NOMO-1 treated with dmso at 0.1 percent for 144 hours (cell line): ENCODE results near the gene DLEC1.
"Not testable (repeated sequence)": the region's sequence is repeated elsewhere in the genome, so short reads cannot be mapped to it uniquely, and the experiment has no call there.

Experiments used
- DNase-seq: peaks from one replicate; lab custom pipeline; 2025; ENCODE audit not compliant: unreplicated experiment; lab: John Stamatoyannopoulos, UW

The DLEC1 gene

DNA sequence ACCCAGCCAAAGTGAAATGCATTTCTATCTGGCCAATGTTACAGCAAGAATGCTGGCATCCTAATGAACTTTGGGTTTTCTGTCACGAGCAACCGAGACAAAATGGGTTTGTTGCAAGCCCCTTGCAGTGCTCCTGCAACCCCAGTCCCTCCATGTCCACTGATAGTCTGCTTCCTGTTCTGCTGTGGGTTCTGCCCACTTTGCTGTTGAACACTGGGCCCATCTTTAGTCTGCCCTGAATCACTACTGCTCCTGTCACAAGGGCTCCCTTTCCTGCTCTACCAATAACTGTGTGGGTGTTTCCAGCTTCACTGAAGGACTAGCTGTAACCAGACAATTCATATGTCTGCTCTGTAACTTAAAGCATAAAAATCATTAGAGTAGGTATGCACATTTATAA, 113.6 kb downstream of the DLEC1 start:
- DNase-seq, result no peak

DNA sequence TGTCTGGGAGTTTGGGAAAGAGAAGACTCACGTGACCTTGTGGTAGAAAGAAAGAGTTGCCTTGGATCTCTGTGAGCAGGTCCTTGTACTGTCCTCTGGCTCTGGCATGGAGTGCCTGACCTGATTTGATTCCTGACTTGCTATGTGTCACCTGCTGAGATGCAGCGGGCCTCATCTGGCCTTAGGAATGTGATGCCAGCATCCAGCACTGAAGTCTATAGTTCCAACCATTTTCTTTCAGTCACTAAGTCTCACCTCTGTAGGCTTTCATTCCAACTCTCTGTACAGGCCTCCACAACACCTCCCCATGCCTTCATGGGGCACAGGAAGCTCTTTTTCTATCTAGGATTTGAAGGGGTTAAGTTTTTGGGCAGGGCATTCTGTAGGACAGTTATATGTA, 114.2 kb downstream of the DLEC1 start:
- DNase-seq, result no peak

DNA sequence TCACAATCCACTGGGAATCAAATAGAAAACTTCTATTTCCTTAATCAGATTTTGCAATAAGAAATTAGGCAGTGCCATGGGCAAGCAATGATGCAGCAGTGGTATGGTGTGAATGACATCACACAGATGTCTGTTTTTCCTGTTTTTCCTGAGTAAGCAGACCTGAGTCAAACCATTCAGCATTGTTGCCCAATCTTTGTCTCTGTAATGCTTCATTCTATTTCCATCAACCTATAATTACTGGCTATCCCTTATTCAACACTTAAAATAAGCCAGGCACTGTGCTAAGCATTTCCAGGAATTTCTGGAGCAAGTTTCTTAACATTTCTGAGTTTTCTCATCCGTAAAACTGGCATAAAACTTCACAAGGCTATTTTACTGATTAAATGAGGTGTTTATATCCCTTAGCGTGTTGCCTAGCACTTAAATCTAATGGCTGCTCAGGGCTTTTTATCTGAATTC, 115.1 kb downstream of the DLEC1 start:
- peak; percentile 4 for DNase-seq

DNA sequence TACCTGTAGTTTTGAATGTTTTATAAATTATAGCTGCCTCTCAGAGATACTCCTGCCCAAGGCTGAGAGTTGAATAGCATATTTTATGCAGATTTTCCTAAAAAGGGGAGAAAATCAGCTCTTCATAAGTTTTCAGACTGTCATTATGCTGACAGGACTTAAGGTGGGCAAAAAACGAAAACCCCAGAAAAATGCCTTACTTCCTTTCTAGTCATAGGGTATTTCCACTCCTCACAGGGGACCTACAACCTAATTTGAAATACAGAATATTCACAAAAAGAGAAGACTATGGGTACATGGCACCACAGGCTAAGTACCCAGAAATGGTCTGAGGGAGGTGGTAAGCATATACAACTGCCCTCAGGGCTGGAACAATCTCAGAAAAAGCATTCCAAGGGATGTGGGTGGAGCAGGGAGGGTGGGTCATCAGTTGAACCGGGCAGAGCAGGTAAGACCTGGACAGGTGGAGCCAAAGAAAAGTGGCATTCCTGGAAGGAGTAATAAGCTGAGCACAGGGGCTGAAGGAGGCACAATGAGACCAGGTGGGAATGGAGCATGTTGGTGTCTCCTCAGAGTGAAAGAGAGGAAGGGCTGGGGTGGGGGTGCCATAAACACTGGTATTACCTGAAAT, 115.7 kb downstream of the DLEC1 start:
- DNase-seq, result no peak

DNA sequence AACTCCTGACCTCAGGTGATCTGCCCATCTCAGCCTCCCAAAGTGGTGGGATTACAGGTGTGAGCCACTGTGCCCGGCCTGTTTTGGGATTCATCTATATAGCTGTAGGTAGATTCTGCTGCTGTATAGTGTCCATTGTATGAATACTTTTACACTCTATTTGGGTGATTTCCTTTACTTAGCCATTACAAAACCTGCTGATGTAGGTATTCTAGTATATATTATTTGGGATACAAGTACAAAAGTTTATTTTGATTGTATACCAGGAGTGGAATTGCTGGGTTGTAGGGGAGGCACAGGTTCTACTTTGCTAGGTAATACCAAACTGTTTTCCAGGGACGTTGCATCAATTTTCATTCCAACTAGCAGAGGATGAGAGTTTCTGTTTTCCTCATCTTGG, 116.8 kb downstream of the DLEC1 start:
- no peak for DNase-seq

DNA sequence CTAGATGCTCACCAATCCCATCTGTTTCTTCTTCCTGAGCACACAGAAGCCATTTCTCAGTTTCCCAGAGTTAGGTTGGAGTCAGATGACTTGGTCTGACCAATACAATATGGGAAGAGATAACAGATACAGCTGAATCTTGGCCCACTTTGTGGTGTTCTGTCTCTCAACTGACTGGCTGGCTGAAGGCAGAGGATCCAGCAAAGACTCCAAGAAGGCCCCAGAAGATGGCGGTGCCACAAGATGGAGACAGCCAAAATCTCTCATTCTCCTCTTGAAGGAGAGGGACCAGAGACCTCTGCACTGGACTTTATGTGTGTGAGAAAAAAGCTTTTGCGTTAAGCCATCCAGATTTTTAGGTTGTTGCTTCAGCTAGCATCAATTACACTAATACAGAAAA, 118.1 kb downstream of the DLEC1 start:
- no peak for DNase-seq

DNA sequence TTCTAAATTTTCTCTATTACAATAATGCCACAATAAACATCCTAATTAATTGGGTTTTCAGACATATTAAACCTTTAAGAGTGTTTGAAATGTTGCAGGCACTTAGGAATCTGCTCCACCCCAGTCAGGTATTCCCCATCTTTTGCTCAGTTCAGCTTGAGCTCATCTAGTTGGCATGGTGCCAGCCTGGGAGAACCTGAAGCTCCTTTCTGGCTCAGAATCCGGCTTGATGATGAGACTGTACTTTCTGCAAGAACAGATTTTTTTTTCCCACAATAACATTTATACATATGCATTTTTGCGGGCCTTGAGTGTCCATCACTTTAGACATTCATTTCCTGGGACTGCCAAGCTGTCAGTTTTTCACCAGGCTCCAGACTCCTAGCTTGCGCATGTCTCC, 118.6 kb downstream of the DLEC1 start:
- DNase-seq, result no peak

DNA sequence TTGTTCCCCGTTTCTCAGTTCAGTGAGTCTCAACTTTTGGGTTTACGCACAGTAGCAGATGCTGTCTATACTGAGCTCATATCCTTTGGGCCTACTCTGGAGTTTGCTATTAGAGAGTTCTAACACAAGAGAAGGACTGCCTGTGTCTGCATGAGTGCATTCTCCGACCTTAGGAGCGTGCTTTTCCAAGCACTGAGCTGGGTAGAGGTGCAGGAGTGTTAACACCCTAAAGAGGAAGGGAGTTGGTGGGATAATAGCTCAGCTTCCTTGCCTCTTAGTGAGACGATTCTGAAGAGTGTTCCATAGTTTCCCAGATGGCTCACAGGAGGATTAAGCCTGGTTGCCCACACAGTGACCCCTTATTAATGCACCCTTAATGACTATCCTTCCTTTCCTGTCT, 119.5 kb downstream of the DLEC1 start:
- no peak for DNase-seq

DNA sequence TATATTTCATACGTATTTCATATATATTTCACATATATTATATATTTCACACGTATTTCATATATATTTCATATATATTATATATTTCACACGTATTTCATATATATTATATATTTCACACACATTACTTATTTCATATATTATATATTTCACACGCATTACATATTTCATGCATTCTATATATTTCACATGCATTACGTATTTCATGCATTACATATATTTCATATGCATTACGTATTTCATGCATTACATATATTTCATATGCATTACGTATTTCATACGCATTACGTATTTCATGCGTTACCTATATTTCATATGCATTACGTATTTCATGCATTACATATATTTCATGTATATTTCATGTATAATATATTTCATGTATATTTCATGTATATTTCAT, 121.7 kb downstream of the DLEC1 start:
- not testable (repeated sequence) for DNase-seq

DNA sequence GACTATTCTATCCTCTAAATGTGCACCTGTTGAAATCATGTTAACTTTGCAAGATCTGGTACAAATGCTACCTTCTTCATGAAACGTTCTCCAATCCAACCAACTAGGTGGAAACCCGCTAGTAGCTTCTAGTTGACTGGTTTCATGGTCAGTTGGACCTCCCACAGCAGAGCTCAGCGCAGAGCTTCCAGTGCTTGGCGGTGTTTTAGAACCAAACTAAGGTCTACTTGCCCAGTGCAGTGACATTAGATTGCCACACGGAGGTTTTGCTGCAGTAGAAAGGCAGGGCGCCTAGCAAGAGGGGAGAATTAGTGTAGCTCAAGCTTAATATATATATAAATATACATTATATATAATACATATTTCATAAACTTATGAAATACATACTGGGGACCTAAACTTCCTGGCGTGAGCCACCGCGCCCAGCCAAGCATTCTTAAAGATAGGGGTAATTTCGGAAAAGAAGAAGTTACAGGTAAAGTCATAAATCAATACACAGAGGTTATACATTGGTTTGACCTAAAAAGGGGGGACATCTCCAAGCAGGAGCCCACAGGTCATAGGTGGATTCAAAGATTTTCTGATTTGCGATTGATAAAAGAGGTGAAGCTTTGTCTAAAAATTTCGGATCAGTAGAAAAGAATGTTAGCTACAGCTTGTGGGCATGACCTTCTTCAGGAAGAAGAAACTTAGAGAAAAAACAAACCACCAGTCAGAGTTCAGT, 124.3 kb downstream of the DLEC1 start:
- peak; percentile 38 for DNase-seq

DNA sequence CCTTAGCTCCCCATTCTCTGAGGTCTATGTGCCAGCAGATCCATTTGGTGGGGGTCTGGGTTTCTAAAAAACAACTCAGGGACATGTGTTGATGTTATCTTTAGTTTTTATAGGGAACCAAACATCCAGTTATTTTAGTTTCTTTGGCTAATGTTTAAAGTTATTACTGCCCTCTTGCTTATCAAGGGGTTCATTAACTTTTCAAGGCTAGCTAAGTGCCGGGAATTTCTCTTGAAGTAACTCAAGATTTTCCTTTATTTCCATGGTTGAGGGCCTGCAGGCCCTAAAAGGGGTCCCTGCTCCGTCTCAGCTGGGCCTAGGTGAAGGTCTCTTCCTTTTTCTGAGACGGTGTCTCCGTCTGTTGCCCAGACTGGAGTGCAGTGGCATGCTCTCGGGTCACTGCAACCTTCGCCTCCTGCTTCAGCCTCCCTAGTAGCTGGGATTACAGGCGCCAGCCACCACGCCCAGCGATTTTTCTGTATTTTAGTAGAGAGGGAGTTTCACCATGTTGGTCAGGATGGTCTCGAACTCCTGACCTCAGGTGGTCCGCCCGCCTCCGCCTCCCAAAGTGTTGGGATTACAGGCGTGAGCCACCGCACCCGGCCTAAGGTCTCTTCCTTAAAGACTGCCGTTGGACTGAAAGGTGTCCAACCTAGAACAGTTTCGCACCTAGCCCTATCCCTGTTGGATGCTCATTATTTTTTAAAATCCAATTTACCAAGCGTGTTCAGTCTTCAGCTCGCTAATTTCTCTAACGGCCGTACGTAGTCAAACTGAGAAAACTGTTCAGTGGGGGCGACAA, 125.0 kb downstream of the DLEC1 start:
- no peak for DNase-seq

DNA sequence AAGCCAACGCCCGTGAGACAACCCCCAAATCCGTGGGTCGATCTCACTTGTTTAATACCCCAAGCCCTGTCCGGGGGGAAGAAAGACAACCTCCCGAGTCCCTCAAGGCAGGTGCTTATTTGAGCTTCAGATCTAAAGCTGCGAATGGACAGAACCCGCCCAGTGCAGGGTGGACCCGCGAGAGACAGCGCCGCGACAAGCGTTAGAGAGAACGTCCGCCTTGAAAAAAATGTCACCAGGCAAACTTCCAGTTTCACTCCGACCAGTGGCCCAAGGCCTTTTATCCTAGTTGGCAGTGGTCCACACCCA, 125.6 kb downstream of the DLEC1 start:
- no peak for DNase-seq

DNA sequence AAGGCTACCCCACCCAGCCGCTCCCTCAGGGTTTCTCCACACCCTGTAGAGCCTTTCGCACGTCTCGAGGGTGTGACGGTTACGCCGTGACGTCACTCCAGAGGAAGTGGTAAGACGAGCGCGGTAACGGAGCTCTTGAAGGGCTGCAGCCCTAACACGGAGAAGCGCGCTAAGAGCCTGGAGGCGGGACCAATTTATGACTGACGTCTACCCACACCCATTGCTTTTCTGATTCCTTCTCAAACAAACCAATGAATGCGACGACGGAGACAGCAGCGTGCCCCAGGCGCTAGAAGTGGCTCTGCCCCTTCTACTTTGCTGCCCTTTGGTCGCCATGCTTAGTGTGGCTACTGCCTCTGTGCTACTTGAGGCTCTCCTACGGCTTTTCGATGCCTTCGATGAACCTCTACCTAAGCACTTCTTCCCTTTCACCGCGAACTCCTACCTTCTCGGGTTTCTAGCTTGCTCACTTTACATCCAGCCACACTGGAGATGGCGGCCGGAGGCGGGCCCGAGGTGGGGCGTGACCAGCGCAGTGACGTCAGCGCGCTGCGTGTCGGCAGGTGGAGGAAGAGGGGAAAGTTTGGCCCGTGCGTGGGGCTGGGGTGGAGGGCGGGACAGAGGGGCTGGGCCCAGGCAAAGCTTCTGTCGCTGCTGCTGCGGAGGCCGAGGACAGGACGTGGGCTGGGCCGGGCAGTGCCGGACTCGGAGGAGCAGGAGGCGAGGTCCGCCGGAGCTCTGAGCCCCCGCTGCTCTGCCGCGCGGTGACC, 126.1 kb downstream of the DLEC1 start, which contains the start of gene OXSR1:
OXSR1 (plus strand) TSS at position 586 of the 770 bp plus-strand sequence. CDS start 340 bp downstream, outside the sequence.
- peak; percentile 99 for DNase-seq

DNA sequence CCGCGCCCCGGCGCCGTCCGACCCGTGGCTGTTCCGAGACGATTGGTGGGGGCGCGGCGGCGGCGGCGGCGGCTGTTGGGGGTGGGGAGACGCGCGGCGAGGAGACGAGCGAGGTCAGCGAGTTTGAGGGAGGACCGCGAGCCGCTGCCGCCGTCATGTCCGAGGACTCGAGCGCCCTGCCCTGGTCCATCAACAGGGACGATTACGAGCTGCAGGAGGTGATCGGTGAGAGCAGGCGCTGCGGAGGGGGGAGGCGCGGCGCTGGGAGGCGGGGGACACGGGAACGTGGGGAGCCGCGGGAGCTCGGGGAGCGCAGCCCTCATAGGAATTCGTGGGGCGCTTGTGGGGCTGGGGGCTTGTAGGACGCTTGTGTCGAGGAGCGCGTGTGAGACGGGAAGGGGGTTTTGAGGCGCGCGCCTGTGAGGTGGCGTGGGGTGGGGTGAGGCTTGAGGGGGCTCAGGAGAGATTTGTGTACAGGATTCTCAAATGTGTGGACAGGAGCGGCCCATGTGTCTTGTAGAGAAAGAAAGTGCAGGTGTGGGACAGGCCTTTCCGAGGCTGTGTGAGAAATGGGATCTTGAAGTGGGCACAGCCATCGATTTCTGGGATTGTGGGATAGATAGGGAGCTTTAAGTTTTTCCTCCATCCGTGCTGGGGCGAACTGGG, 126.8 kb downstream of the DLEC1 start:
- no peak for DNase-seq

DNA sequence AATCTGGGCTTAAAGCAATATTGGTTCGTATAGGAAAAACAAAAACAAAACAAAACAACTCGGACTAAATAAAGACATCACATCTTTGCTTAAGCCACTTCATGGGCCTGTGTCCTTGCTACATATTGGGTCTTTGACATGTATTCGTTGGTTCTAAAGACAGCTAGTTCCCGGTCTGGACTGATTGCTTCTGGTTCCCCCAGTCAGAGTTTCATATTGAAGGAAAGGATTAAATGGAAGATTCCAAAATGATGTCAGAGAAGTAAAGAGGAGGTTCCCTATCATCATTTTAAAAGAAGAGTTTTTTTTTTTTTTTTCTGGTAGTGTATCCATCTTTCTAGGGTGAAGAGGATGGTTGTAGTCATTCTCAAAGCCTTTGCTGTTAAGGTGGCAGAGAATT, 128.6 kb downstream of the DLEC1 start:
- no peak for DNase-seq

DNA sequence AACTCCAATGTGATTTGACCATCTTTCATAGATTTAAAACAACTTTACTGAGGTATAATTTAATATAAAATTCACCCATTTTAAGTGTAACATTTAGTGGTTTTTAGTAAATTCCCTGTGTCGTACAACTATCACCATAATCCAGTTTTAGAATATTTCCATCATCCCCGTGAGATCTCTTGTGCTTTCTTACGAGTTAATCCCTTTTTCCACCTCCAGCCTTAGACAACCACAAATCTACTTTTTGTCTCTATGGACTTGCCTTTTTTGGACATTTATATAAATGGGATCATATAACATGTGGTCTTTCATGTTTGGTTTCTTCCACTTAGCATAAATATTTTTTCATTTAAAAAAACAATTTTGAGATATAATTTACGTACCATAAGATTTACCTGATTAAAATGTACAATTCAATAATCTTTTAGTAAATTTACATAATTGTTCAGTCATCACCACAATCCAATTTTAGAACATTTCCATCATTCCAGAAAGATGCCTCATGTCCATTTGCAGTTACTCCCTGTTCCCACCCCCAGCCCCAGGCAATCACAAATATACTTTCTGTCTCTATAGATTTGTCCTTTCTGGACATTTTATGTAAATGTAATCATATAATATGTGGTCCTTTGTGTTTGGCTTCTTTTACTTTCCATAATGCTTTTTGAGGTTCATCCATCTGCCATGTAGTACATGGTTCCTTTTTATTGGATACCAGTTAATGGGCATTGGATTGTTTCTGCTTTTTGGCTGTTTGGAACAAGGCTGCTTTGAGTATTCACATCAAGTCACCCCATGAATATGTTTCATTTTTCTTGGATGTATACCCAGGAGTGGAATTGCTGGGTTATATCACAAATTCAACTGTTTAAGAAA, 129.4 kb downstream of the DLEC1 start:
- DNase-seq, result no peak

DNA sequence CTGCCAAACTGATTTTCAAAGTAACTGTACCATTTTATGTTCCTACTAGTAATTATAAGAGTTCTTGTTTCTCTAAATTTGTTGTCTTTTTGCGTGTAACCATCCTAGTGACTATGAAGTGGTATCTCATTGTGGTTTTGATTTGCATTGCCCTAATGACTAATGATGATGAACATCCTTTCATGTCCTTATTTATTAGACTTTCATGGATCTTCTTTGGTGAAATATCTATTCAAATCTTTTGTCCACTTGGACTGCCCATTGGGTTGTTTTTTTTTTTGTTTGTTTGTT, 130.0 kb downstream of the DLEC1 start:
- DNase-seq, result no peak

DNA sequence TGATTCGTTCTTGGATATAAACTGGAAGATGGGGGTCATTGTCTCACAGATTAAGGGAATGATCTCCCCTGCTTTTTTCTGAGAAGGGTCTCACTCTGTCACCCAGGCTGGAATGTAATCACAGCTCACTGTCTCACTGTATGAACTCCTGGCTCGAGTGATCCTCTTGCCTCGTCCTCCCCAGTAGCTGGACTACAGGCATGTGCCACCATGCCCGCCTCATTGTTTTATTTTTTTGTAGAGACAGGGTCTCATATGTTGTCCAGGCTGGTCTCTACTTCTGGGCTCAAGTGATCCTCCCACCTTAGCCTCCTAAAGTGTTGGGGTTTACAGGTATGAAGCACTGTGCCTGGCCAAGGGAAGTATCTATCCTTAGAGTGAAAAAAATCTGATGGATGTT, 131.7 kb downstream of the DLEC1 start:
- DNase-seq, result no peak

DNA sequence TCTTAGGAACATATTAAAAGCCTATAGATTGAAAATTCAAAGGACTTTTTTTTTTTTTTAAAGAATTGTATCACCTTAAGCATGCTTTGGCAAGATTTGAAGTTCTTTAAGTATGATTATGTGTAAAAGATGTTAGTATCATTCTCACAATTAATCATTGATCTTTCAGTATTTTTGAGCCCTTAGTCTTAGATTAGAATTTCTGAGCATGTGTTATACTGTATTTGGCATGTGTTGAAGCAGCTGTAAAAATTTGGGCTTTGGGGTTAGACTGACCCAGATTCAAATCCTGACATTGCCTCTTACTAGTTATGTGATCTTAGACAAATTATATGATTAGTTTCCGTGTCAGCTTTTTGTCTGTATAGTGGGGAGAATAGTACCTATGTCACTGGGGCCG, 132.6 kb downstream of the DLEC1 start:
- DNase-seq, result no peak
